ENCODE data around the gene NUP210.

NUP210 gene

DNA sequence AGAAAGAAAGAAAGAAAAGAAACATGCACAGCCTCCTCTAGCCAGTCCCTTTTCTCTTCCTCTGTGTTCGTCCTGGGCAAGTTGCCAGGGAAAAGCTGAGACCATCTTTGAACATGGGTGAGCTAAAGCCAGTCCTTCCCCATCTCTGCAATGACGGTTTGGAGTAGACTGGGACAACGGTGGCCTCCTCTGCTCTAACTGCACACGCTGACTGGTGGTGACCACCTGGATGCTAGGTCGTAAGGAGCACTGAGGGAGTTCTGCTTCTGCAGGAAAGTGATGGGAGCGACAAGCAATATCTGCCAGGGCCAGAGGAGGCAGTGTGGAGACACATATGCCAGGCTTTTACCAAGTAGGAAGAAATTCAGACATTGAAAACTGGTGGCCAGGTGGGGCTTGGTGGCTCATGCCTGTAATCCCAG lies 111.7 kb downstream of the NUP210 start:
- TF ChIP-seq, protein P1, sequence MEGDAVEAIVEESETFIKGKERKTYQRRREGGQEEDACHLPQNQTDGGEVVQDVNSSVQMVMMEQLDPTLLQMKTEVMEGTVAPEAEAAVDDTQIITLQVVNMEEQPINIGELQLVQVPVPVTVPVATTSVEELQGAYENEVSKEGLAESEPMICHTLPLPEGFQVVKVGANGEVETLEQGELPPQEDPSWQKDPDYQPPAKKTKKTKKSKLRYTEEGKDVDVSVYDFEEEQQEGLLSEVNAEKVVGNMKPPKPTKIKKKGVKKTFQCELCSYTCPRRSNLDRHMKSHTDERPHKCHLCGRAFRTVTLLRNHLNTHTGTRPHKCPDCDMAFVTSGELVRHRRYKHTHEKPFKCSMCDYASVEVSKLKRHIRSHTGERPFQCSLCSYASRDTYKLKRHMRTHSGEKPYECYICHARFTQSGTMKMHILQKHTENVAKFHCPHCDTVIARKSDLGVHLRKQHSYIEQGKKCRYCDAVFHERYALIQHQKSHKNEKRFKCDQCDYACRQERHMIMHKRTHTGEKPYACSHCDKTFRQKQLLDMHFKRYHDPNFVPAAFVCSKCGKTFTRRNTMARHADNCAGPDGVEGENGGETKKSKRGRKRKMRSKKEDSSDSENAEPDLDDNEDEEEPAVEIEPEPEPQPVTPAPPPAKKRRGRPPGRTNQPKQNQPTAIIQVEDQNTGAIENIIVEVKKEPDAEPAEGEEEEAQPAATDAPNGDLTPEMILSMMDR (IDR thresholded peaks at IDR 0.05; ENCODE audit: low read depth, low read length), result peak; percentile 40
- peak; percentile 22 to 36 for DNase-seq (ENCODE audit: low read depth in 2 of 2)

DNA sequence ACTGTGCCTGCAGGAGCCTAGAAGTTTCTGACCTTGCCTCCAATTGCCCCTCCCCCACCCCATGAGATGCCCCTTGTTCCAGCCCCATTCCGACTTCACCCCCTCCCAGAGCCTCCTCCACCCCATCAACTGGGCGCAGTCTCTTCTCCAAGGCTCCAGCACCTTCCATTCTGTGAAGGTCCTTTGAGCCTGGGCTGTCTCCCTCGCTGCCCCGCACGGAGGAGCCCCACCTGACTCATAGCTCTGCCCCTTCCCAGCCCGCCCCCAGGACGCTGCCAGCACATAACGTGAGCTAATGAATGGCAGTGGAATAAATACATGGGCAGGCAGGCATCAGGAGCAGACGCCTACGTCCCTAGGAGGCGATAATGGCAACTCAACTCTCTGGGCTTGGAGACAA lies 113.1 kb downstream of the NUP210 start:
- H3K4me3 ChIP-seq (replicated peaks in 1 of 2; ENCODE audit: low read depth in 2 of 2, low read length in 2 of 2), result no peak overlapping the region
- DNase-seq (ENCODE audit: low read depth in 2 of 2), result no peak
- TF ChIP-seq, protein P1 (IDR thresholded peaks at IDR 0.05; ENCODE audit: low read depth, low read length), result no peak

More for the DNA sequence above, 111.7 kb downstream of the NUP210 start:
- H3K4me3 ChIP-seq (replicated peaks in 1 of 2; ENCODE audit: low read depth in 2 of 2, low read length in 2 of 2), result no peak overlapping the region

DNA sequence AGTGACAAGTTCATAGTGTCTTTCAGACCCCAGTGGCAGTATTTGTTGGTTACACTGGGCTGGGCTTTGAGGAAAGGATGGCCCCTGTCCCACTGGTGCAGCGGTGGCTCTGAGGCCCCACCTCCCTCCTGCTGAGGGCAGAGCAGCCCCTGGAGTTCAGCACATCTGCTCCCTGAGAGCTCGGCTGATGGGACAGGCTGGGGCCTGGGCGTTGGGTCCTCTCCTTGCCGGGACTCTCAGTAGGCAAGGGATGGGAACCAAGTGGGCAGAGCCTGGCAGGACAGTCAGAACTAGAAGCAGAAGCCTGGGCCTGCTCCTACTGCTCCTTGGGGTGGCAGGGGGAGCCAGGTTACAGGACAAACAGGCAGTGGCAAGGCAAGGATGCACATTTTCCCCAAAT lies 114.5 kb downstream of the NUP210 start:
- no peak overlapping the region for H3K4me3 ChIP-seq (replicated peaks in 1 of 2; ENCODE audit: low read depth in 2 of 2, low read length in 2 of 2)
- TF ChIP-seq, protein P1 (IDR thresholded peaks at IDR 0.05; ENCODE audit: low read depth, low read length), result no peak
- no peak for DNase-seq (ENCODE audit: low read depth in 2 of 2)

DNA sequence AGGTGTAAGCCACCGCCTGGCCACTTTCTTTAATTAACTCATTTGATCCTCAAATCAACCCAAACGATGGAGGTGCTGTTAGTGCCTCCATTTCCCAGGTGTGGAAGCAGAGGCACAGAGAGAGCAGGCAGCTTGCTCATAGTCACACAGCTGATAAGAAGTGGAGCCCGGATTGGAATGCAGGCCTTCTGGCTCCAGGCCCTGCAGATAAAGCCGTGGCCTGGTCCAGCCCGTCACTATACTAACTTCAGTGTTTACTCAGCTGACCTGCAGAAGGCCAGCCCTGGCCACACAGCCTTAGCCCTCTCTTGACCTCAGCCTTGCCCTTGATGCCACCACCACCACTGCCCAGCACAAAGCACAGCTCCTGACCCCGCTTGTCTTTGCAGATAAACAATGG lies 116.7 kb downstream of the NUP210 start:
- no peak overlapping the region for H3K4me3 ChIP-seq (replicated peaks in 1 of 2; ENCODE audit: low read depth in 2 of 2, low read length in 2 of 2)
- TF ChIP-seq, protein P1 (IDR thresholded peaks at IDR 0.05; ENCODE audit: low read depth, low read length), result no peak
- no peak for DNase-seq (ENCODE audit: low read depth in 2 of 2)

DNA sequence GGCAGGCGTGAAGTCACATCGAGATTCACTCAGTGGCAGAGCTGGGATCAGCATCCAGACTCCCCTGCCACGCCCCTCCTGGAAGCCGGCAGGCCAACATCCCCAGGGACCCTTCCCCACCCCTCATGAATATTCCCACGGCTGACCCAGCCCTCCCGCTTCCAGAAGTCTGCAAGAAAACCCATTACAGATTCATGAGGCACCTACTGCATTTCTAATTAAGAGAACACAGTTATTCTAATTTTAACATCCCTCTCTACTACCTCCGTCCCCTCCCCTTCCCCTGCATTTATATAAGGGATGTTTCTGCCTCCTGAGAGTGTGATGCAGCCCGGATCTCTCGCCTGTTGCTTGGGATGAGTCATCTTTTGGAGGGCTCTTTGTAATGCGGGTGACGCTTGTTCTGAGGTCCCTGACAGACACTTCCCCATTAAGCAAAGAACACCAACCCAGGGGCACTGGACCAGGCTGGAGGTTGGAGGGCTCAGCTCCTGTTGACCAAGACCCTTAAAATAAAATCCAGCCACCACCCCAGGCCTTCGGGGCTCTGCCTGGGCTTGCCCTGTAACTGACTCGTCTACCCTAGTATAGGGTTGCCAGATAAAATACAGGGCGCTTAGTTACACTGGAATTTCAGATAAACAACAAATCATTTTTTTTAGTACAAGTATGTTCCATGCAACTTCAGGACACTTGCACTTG lies 118.7 kb downstream of the NUP210 start:
- no peak overlapping the region for H3K4me3 ChIP-seq (replicated peaks in 1 of 2; ENCODE audit: low read depth in 2 of 2, low read length in 2 of 2)
- TF ChIP-seq, protein P1 (IDR thresholded peaks at IDR 0.05; ENCODE audit: low read depth, low read length), result no peak
- DNase-seq (ENCODE audit: low read depth in 2 of 2), result peak; percentile 55 to 64

DNA sequence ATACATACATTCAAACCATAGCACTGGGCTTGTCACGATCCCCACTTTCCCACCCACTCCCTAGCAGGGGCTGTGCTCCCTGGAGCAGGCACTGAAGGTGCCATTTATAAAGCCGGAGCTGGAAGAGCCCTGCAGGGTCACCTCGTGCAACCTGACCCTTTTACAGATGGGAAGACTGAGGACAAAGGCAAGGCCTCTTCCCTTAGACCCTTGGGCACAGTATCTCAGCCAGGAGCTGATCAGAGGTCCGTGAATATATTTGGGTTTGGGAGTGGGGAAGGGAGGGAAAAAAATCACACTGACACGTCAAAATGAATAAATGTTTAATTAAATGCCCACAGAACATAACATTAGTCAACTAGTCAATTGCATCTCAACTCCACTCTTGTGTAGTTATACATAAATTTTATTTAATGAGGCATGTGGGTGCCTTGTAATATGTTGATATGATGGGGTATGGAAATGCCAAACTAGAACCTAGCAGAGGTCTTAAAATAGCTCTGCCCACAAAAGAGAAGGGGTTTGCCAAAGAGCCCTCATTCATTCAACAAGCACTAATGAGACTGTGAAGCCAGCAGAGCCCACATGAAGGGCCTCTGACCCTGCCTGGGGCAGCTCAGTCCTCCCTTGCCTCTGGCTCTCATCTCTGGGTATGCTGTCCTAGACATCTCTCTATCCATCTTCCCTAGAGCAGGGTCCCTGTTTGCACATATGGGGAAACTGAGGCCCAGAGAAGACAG lies 119.4 kb downstream of the NUP210 start:
- no peak overlapping the region for H3K4me3 ChIP-seq (replicated peaks in 1 of 2; ENCODE audit: low read depth in 2 of 2, low read length in 2 of 2)
- no peak for DNase-seq (ENCODE audit: low read depth in 2 of 2)
- TF ChIP-seq, protein P1 (IDR thresholded peaks at IDR 0.05; ENCODE audit: low read depth, low read length), result no peak

Measured in cardiac fibroblast (primary cell).